ENCODE measurements around the gene CYP51A1. TPM values are rescaled to one million over a fixed set of nuclear protein-coding genes. Genes with fewer than 3 reads are reported as not detected.

The CYP51A1 gene
- total RNA-seq: 239 TPM

GRCh38 chr7:92134271-92135051, at the start of gene CYP51A1:
CYP51A1 (minus strand) TSS chr7:92134477; CDS start chr7:92134364, 113 bp downstream.

GRCh38 chr7:92178928-92179924, 44.9 kb upstream of the CYP51A1 start, which contains the start of gene LRRD1:
LRRD1 (minus strand) TSS chr7:92179142; CDS start chr7:92165202, 13,940 bp downstream.

Other genes with a start within 250 kb of the CYP51A1 start
- gene AKAP9, start 193.6 kb downstream of the CYP51A1 start, total RNA-seq: 279 TPM
- 3.8 TPM for gene LRRD1, start 44.7 kb upstream of the CYP51A1 start, total RNA-seq
- gene KRIT1, start 111.4 kb upstream of the CYP51A1 start, total RNA-seq: 130 TPM
- gene ANKIB1, start 111.5 kb upstream of the CYP51A1 start, total RNA-seq: 122 TPM